GM18498 (cell line): ENCODE results near the gene ALLC.

ENCODE experiments used
- ATAC-seq: cut with Tn5 transposase; IDR thresholded peaks from one replicate; pipeline ENCODE4 v1.9.1; 2021; ENCODE audit warnings: mild to moderate bottlenecking, moderate library complexity; ENCODE audit not compliant: unreplicated experiment

Gene ALLC

GRCh38 chr2:3674066-3674845 is 16.3 kb downstream of the ALLC start:
- ATAC-seq, result no peak

GRCh38 chr2:3675687-3676086 is 17.7 kb downstream of the ALLC start:
- ATAC-seq, result no peak

GRCh38 chr2:3677436-3677835 is 19.4 kb downstream of the ALLC start:
- ATAC-seq, result no peak

GRCh38 chr2:3678212-3678611 is 20.2 kb downstream of the ALLC start:
- no peak for ATAC-seq

GRCh38 chr2:3679180-3679579 is 21.2 kb downstream of the ALLC start:
- ATAC-seq, result no peak

- no peak for ATAC-seq
Measured at GRCh38 chr2:3679616-3680393, 21.8 kb downstream of the ALLC start.

GRCh38 chr2:3680548-3681345 is 22.7 kb downstream of the ALLC start:
- ATAC-seq, result no peak

- no peak for ATAC-seq
Measured at GRCh38 chr2:3681625-3682024, 23.6 kb downstream of the ALLC start.

GRCh38 chr2:3682811-3683210 is 24.8 kb downstream of the ALLC start:
- ATAC-seq, result no peak

GRCh38 chr2:3683748-3684454 is 25.9 kb downstream of the ALLC start:
- no peak for ATAC-seq

GRCh38 chr2:3689998-3690748 is 32.2 kb downstream of the ALLC start:
- no peak for ATAC-seq

GRCh38 chr2:3692375-3692774 is 34.4 kb downstream of the ALLC start:
- ATAC-seq, result no peak

GRCh38 chr2:3696545-3696944 is 38.5 kb downstream of the ALLC start:
- ATAC-seq, result no peak

GRCh38 chr2:3701071-3701470 is 43.1 kb downstream of the ALLC start:
- ATAC-seq, result no peak

- ATAC-seq, result no peak
Measured at GRCh38 chr2:3703236-3703756, 45.3 kb downstream of the ALLC start, which contains the start of gene DCDC2C. Gene DCDC2C (plus strand): TSS chr2:3703575. CDS start chr2:3703752, 177 bp downstream.

- ATAC-seq, result no peak
Measured at GRCh38 chr2:3703757-3704355, 45.9 kb downstream of the ALLC start.

GRCh38 chr2:3704692-3705091 is 46.7 kb downstream of the ALLC start:
- ATAC-seq, result no peak

GRCh38 chr2:3705782-3706181 is 47.8 kb downstream of the ALLC start:
- ATAC-seq, result no peak

GRCh38 chr2:3706892-3707291 is 48.9 kb downstream of the ALLC start:
- no peak for ATAC-seq
